Gastrocnemius medialis (tissue), 4 donors: ENCODE measurements around the gene IFT81. TPM values are rescaled to one million over a fixed set of nuclear protein-coding genes. Genes with fewer than 3 reads are reported as not detected.

Experiments used
- ATAC-seq, 2 donors: fragments of 150-250 bp; one replicate each; pipeline ENCODE4 v1.9.1; 2016
- DNase-seq, 2 donors: peaks; one replicate each; pipeline ENCODE4 v3.0.0-alpha.2; 2019
- H3K27ac ChIP-seq, 4 donors: fragments of 200-600 bp; sonication (generic); 1 replicate in 1 of 4; 2 replicates in 3 of 4; pipeline ENCODE4 v1.5.1; 2016 to 2018; ENCODE audit warnings: mild to moderate bottlenecking in 2 of 4, moderate library complexity in 1 of 4
- H3K27me3 ChIP-seq, 3 donors: fragments of 200-600 bp; sonication (generic) in 2 of 3; 1 replicate in 1 of 3; 2 replicates in 2 of 3; pipeline versions ENCODE4 v1.5.1 to v1.6.0; 2016 to 2019; ENCODE audit warnings: mild to moderate bottlenecking in 1 of 3, moderate library complexity in 1 of 3
- H3K36me3 ChIP-seq, 2 donors: fragments of 200-600 bp; sonication (generic) in 1 of 2; one replicate each; pipeline ENCODE4 v1.5.1; 2017 to 2018
- H3K4me1 ChIP-seq, 2 donors: fragments of 200-600 bp; sonication (generic) in 1 of 2; one replicate each; pipeline ENCODE4 v1.5.1; 2016 to 2017; ENCODE audit warnings: mild to moderate bottlenecking in 2 of 2
- H3K4me3 ChIP-seq, 4 donors: fragments of 200-600 bp; sonication (generic) in 3 of 4; 1 replicate in 1 of 4; 2 replicates in 3 of 4; pipeline ENCODE4 v1.5.1; 2016 to 2019; ENCODE audit warnings: mild to moderate bottlenecking in 2 of 4
- H3K9me3 ChIP-seq, 3 donors: fragments of 200-600 bp; sonication (generic) in 2 of 3; 1 replicate in 1 of 3; 2 replicates in 2 of 3; pipeline ENCODE4 v1.5.1; 2016 to 2019
- CTCF ChIP-seq, 5 experiments: fragments of 450-650 bp in 3 of 5; fragments of 200-600 bp in 2 of 5; sonication (generic) in 2 of 5; IDR thresholded peaks in 4 of 5; conservative IDR thresholded peaks in 1 of 5; 1 replicate in 4 of 5; 2 replicates in 1 of 5; pipeline ENCODE4 v1.5.1; 2016 to 2019; ENCODE audit warnings: antibody characterized with exemption in 5 of 5, mild to moderate bottlenecking in 3 of 5, moderate library complexity in 3 of 5
- POLR2A ChIP-seq, 2 donors: fragments of 450-650 bp; IDR thresholded peaks; one replicate each; pipeline ENCODE4 v1.6.1; 2017; ENCODE audit warnings: antibody characterized with exemption in 2 of 2, mild to moderate bottlenecking in 2 of 2, moderate library complexity in 2 of 2
- in situ Hi-C, 4 donors: fragments of 200-750 bp; cut with MboI; loops; one replicate each; pipeline versions ENCODE4 v1.15.0 to v1.8.0; 2017; ENCODE audit warnings: low sequenced_read_pairs in 4 of 4
- intact Hi-C: fragments of 100-400 bp; cut with DNase I; formaldehyde crosslinking; loops from one replicate; pipeline ENCODE4 v1.15.1; 2023; ENCODE audit warnings: low total_unique reads
- total RNA-seq, 4 donors: library from RNA; depleted of rRNA; stranded (reverse); fragments of >200 nt; gene quantifications; one replicate each; pipeline versions ENCODE4 v1.1.0 to v1.2.3, GENCODE V29; 2016

Gene IFT81
- total RNA-seq, 4 donors from 2014 or later: 3.3 to 4.5 (median 3.7) TPM

- ATAC-seq: peak; percentile 53 to 75
- no peak overlapping the region for H3K4me3 ChIP-seq
- TF ChIP-seq POLR2A (IDR thresholded peaks at IDR 0.05): no peak
- TF ChIP-seq CTCF (IDR thresholded peaks at IDR 0.05 in 4 of 5, conservative IDR thresholded peaks at IDR 0.05 in 1 of 5): peak in 3 of 5 experiments; percentile 23 to 37 (median 34)
- H3K27me3 ChIP-seq: no peaks in the 10 kb centered on the region
- no peaks in the 10 kb centered on the region for H3K9me3 ChIP-seq
- DNase-seq: peak; percentile 21 to 65
- no peaks in the 10 kb centered on the region for H3K36me3 ChIP-seq
- peak overlapping the region; percentile 63 to 82 (median 70) for H3K27ac ChIP-seq
- in situ Hi-C loops (loop anchor here in 2 of 4 donors (5.0 to 10.0 kb wide), 3 partner anchors 123 to 330 kb away; no protein-coding TSS in a partner anchor), intact Hi-C loops (loop anchor here (10.0 kb wide), 1 partner anchor 483 kb away; the partner anchor contains the start of gene PPTC7)
- H3K4me1 ChIP-seq: peaks cover 19 to 22% of the 10 kb centered on the region in 2 donors
Measured at GRCh38 chr12:110102255-110102654, 21.9 kb upstream of the IFT81 start.

- in situ Hi-C loops (loop anchor here in 2 of 4 donors (5.0 to 10.0 kb wide), 3 partner anchors 120 to 328 kb away; no protein-coding TSS in a partner anchor), intact Hi-C loops (loop anchor here (10.0 kb wide), 1 partner anchor 480 kb away; the partner anchor contains the start of gene PPTC7)
- H3K27ac ChIP-seq: peak overlapping the region; percentile 63 to 82 (median 70)
- H3K4me3 ChIP-seq: no peak overlapping the region
- no peaks in the 10 kb centered on the region for H3K36me3 ChIP-seq
- H3K9me3 ChIP-seq: no peaks in the 10 kb centered on the region
- no peak for DNase-seq
- no peak for TF ChIP-seq CTCF (IDR thresholded peaks at IDR 0.05 in 4 of 5, conservative IDR thresholded peaks at IDR 0.05 in 1 of 5)
- no peak for TF ChIP-seq POLR2A (IDR thresholded peaks at IDR 0.05)
- no peaks in the 10 kb centered on the region for H3K27me3 ChIP-seq
- H3K4me1 ChIP-seq: peaks cover 37 to 38% of the 10 kb centered on the region in 2 donors
- no peak for ATAC-seq
Measured at GRCh38 chr12:110104188-110105094, 19.7 kb upstream of the IFT81 start.

GRCh38 chr12:110105159-110105558 lies 19.0 kb upstream of the IFT81 start:
- in situ Hi-C loops: loop anchor here in 1 of 4 donors (10.0 kb wide), 1 partner anchor 120 kb away; no protein-coding TSS in a partner anchor
- no peak for ATAC-seq

GRCh38 chr12:110105986-110106385 lies 18.2 kb upstream of the IFT81 start:
- intact Hi-C loops (loop anchor here (10.0 kb wide), 1 partner anchor 479 kb away; the partner anchor contains the start of gene PPTC7), in situ Hi-C loops (loop anchor here in 1 of 4 donors (10.0 kb wide), 1 partner anchor 119 kb away; no protein-coding TSS in a partner anchor)
- ATAC-seq (no peak), DNase-seq (no peak)
- no peaks in the 10 kb centered on the region for H3K36me3 ChIP-seq
- TF ChIP-seq CTCF (IDR thresholded peaks at IDR 0.05 in 4 of 5, conservative IDR thresholded peaks at IDR 0.05 in 1 of 5) (no peak), POLR2A (IDR thresholded peaks at IDR 0.05) (no peak)
- no peaks in the 10 kb centered on the region for H3K27me3 ChIP-seq
- no peak overlapping the region for H3K4me3 ChIP-seq
- H3K4me1 ChIP-seq: peaks cover 31 to 35% of the 10 kb centered on the region in 2 donors
- peak overlapping the region in 1 of 4 donors; percentile 2 for H3K27ac ChIP-seq
- H3K9me3 ChIP-seq: no peaks in the 10 kb centered on the region

More at GRCh38 chr12:110105159-110105558, 19.0 kb upstream of the IFT81 start:
- Histone ChIP-seq H3K4me3 (no peak overlapping the region), H3K27me3 (no peaks in the 10 kb centered on the region), H3K27ac (peak overlapping the region; percentile 63 to 82 (median 70)), H3K9me3 (no peaks in the 10 kb centered on the region), H3K4me1 (peaks cover 38 to 41% of the 10 kb centered on the region in 2 donors), H3K36me3 (no peaks in the 10 kb centered on the region)
- intact Hi-C loops: loop anchor here (10.0 kb wide), 1 partner anchor 480 kb away; the partner anchor contains the start of gene PPTC7
- TF ChIP-seq POLR2A (IDR thresholded peaks at IDR 0.05) (no peak), CTCF (IDR thresholded peaks at IDR 0.05 in 4 of 5, conservative IDR thresholded peaks at IDR 0.05 in 1 of 5) (no peak)
- DNase-seq: no peak
